Brain pericyte (primary cell): ENCODE data around the gene WNT8A.

Source experiments
- DNase-seq: peaks from one replicate; pipeline ENCODE4 v3.0.0-alpha.2; 2012; ENCODE audit warnings: low read depth, low spot score

WNT8A gene

GRCh38 chr5:138091685-138092084 lies 7.9 kb downstream of the WNT8A start:
- DNase-seq = no peak

DNA sequence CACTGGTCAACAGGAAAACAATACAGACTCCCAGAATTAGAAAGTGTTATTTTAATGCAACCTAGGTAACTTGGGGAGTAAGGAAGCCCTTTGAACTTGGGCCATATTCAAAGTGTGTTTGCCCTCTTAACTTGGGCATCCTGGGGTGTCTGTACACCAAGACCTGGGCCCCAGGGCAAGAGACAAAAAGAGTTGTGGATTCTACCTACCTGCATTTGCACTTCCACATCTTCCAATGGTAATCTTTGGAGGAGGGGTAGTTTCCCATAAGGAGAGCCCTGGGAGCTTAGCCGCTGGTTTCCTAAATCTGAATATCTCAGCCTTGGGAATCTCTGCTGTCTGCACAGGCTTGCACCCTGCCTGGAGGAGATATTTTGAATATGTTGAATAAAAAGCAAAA lies 8.5 kb downstream of the WNT8A start:
- DNase-seq = no peak

DNA sequence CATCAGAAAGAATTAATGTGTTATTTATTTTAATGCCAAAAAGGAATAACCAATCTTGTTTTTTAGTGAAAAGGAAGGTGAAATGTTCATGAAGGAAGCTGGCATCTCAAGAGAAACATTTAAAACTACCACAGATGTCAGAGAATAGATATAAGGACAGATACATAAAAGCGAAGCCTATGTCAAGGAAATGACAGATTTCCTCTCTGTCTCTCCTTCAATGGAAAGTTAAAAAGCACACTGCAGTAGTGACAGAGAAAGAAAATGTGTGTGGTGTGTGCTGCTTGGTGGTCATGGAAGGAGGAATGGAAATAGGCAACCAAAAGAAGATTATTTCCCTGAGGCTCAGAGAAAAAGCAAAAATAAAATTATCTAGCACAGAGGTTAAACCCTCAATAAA lies 9.2 kb downstream of the WNT8A start:
- no peak for DNase-seq

DNA sequence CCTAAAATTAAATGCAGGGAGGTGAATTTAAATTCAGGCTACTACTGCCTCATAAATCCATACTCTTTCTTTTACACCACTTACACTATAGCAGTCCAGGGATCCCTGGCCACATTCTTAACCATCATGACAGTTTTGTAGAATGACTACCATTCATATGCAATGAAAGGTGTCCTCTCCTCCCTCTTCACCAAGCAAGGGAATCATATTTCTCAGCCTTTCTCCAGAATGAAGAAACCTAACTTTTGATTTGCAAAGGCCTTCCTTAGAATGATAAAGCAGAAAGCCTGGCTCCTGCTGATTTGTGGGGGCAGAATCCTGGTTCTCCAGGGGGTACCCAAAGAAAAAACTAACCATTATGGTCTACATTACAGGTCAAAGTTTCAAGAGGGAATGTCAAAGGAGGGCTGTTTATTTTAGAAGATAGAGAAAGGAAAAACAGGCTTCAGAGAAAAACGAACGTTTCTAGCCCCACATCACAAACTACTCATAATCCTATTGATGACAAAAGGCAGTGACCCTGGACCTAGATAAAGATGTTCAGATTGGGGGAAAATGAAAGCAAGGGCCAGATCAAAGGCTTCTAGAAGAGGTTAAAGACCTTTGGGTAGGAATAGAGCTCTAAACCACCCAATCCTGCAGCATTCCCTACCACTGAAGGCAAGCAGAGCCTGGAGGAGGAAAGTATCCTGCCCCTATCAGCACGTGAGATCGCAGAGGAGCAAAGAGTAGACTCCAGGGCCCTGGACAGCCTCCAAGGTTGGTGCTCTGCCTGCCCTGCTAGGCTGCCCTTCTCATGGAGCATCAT lies 11.5 kb downstream of the WNT8A start:
- DNase-seq = no peak

DNA sequence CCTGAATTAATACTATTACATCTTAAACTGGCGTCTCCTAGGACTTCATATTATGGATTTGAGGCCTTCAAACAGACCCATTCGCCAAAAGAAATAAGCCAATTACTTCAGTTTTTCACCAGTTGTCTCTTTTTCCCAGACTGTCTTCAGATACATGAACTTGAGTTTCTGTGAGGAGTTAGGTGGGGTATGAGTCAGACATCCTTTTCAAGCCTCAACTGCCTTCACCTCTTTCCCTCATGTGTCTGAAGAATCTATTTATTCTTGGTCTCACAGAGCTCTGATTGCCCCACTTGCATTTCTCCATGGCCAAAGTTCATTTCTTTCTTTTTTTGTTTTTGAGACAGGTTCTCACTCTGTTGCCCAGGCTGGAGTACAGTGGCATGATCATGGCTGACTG lies 12.5 kb downstream of the WNT8A start:
- no peak for DNase-seq

- DNase-seq = no peak
Observed at GRCh38 chr5:138096997-138097828, 13.4 kb downstream of the WNT8A start.

DNA sequence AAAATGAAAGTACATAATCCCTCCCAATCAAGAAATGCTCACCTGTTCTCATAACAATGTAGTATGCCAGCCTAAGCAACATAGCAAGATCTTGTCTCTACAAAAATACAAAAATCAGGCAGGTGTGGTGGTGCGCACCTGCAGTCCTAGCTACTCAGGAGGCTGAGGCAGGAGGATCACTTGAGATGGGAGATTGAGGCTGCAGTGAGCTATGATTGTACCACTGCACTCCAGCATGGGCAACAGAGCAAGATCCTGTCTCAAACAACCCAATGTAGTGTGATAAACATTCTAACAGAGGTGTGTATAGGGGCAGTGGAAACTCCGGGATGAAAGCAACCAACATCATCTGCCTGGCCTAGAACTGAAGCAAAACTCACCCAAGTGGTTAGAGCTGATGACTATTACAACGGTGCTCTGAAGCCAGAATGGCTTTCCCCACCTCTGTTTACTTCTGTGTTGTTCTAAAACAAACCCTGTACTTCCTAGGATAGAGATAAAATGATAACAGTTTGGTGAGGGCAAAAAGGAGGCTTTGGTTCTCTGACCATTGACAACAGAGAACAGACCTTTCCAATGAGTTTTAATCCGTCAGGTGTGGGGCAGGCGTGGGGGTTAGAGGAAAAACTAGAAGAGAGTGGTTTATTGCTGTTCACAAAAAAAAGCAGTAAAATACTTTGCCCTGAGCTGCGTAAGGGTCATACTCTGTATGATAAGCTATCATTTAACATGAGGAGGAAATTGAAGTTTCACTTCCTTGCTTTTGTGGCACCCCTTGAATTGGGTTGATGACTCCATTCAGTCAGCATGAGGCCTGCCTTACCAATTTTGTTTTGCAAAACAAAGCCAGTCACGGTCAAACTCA lies 18.9 kb downstream of the WNT8A start:
- no peak for DNase-seq

- DNase-seq = no peak
Observed at GRCh38 chr5:138103319-138103637, 19.4 kb downstream of the WNT8A start.

- DNase-seq = no peak
Observed at GRCh38 chr5:138105709-138106108, 21.9 kb downstream of the WNT8A start.

- no peak for DNase-seq
Observed at GRCh38 chr5:138107213-138107612, 23.4 kb downstream of the WNT8A start.

DNA sequence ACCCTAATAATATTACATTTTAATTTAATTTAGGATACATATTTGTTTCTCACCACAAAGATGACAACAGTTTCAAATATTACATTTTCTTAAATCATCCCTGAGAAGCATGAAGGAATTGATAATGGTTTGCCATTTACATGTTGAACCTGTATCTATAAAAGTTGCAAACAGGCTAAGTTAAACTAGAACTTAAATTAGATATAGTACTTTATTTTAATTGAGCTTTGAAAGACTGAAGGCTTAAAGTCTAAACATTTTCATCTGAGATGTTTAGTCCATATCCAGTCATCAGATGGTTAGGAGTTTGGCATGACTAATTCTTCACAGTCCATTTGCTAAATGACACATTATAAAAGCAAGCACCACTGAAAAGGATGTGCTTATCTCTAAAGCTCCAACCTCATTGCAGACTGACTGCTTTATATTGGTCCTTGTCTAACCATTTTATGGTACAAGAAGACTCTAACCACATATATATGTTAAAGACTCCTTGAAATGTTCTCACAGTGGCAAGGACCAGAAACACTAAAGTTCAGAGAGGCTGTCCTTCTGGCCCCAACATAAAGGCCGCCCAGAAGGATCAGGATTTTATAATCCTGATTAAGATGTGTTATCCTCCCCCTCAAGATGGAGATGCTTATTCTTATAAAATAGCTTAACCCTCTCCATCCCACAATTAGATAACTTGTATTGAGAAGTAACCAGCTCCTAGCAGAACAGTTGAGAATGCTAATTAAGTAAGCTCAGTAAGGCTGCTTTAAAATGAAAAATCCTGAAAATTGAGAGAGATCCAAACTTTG lies 25.8 kb downstream of the WNT8A start:
- no peak for DNase-seq

GRCh38 chr5:138110266-138110963 lies 26.6 kb downstream of the WNT8A start:
- no peak for DNase-seq

GRCh38 chr5:138111181-138111580 lies 27.3 kb downstream of the WNT8A start:
- no peak for DNase-seq

- no peak for DNase-seq
Observed at GRCh38 chr5:138111937-138112336, 28.1 kb downstream of the WNT8A start.

- no peak for DNase-seq
Observed at GRCh38 chr5:138115254-138115653, 31.4 kb downstream of the WNT8A start.

DNA sequence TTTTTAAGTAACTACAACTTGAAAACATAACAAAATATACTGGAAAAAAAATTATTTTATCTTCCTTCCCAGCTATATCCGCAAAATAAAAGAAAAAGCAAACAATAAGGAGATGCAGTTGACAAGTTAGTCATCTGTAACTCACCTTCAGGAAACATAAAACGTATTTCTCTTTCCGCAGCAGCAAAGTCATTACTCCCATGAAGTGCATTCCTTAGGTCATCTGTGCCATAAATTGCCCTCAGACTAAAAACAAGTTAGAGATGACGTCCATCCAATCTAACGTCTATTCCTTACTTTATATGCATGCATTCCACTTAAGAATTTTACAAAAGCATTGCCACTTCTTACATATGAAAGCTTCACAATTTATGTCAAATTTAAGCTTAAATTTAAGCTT lies 44.5 kb downstream of the WNT8A start:
- no peak for DNase-seq

GRCh38 chr5:138129347-138129746 lies 45.5 kb downstream of the WNT8A start:
- no peak for DNase-seq

GRCh38 chr5:138132543-138132942 lies 48.7 kb downstream of the WNT8A start:
- no peak for DNase-seq

GRCh38 chr5:138138949-138139780 lies 55.3 kb downstream of the WNT8A start, which contains the start of gene NME5:
TSS of gene NME5 (minus strand) at chr5:138139428. CDS start at chr5:138138780, 648 bp downstream.
- peak; percentile 22 for DNase-seq

DNA sequence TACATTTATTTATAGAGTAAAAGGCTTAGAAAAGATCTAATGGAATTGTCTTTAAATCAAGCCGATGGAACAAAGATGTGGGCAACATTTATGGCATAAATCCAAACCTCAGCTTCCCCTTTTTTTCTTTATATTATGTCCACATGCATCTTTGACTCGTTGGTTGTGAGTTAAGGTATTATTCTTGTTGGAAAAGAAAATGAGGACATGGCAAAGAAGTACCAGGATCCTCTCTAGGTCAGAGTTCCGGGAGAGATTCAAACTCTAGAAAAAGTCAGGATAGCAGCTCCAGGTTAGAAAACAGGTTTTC lies 55.9 kb downstream of the WNT8A start:
- DNase-seq = no peak
